ENCODE results near the gene C3orf49. TPM values are rescaled to one million over a fixed set of nuclear protein-coding genes. Genes with fewer than 3 reads are reported as not detected.

C3orf49 gene
- total RNA-seq, 1 donor from 2014 or later: not detected

GRCh38 chr3:63798544-63798943 lies 20.6 kb upstream of the C3orf49 start:
- Mint-ChIP-seq H3K36me3 (no peaks in the 10 kb centered on the region), H3K4me1 (ENCODE audit: unreplicated experiment) (peaks cover 7% of the 10 kb centered on the region), H3K4me3 (no peak overlapping the region), H3K9me3 (no peaks in the 10 kb centered on the region), H3K27me3 (no peaks in the 10 kb centered on the region), H3K27ac (no peak overlapping the region)
- no peak for TF ChIP-seq CTCF (conservative IDR thresholded peaks at IDR 0.05)
- no peak for DNase-seq (ENCODE audit: extremely low spot score, unreplicated experiment)

- DNase-seq (ENCODE audit: extremely low spot score, unreplicated experiment): no peak
- Mint-ChIP-seq H3K4me3 (no peak overlapping the region), H3K9me3 (no peaks in the 10 kb centered on the region), H3K4me1 (ENCODE audit: unreplicated experiment) (peaks cover 7% of the 10 kb centered on the region), H3K27me3 (no peaks in the 10 kb centered on the region), H3K27ac (no peak overlapping the region), H3K36me3 (no peaks in the 10 kb centered on the region)
- no peak for TF ChIP-seq CTCF (conservative IDR thresholded peaks at IDR 0.05)
Observed at GRCh38 chr3:63798949-63799348, 20.1 kb upstream of the C3orf49 start.

- TF ChIP-seq CTCF (conservative IDR thresholded peaks at IDR 0.05): no peak
- H3K9me3 Mint-ChIP-seq: no peaks in the 10 kb centered on the region
- H3K4me1 Mint-ChIP-seq (ENCODE audit: unreplicated experiment): peaks cover 7% of the 10 kb centered on the region
- no peaks in the 10 kb centered on the region for H3K27me3 Mint-ChIP-seq
- no peak for DNase-seq (ENCODE audit: extremely low spot score, unreplicated experiment)
- no peak overlapping the region for H3K4me3 Mint-ChIP-seq
- H3K27ac Mint-ChIP-seq: no peak overlapping the region
- H3K36me3 Mint-ChIP-seq: no peaks in the 10 kb centered on the region
Observed at GRCh38 chr3:63800097-63800496, 19.0 kb upstream of the C3orf49 start.

GRCh38 chr3:63803911-63804310 lies 15.2 kb upstream of the C3orf49 start:
- Mint-ChIP-seq H3K4me3 (no peak overlapping the region), H3K27me3 (no peaks in the 10 kb centered on the region), H3K9me3 (no peaks in the 10 kb centered on the region), H3K36me3 (no peaks in the 10 kb centered on the region), H3K4me1 (ENCODE audit: unreplicated experiment) (peaks cover 4% of the 10 kb centered on the region), H3K27ac (no peak overlapping the region)
- no peak for DNase-seq (ENCODE audit: extremely low spot score, unreplicated experiment)
- no peak for TF ChIP-seq CTCF (conservative IDR thresholded peaks at IDR 0.05)

GRCh38 chr3:63807961-63808565 lies 11.0 kb upstream of the C3orf49 start:
- H3K9me3 Mint-ChIP-seq: no peaks in the 10 kb centered on the region

More at GRCh38 chr3:63807961-63808565, 11.0 kb upstream of the C3orf49 start:
- no peak for DNase-seq (ENCODE audit: extremely low spot score, unreplicated experiment)
- Mint-ChIP-seq H3K36me3 (no peaks in the 10 kb centered on the region), H3K27me3 (no peaks in the 10 kb centered on the region), H3K27ac (no peak overlapping the region), H3K4me3 (no peak overlapping the region), H3K4me1 (ENCODE audit: unreplicated experiment) (no peaks in the 10 kb centered on the region)
- TF ChIP-seq CTCF (conservative IDR thresholded peaks at IDR 0.05): no peak

All from type B pancreatic cell (in vitro differentiated cells).